Measurements from ENCODE around the gene GRM8.

GRCh38 chr7:126495001-126495400 lies 757.7 kb downstream of the GRM8 start:
- no peak for TF ChIP-seq JUN (IDR thresholded peaks at IDR 0.05; ENCODE audit: borderline replicate concordance, low read depth, low read length)
- no peak for TF ChIP-seq JUN (CRISPR knock-in tag; IDR thresholded peaks at IDR 0.05; ENCODE audit: borderline replicate concordance)
- no peak for TF ChIP-seq PCBP1 (IDR thresholded peaks at IDR 0.05; ENCODE audit: low read depth, low read length, poor library complexity, severe bottlenecking)
- TF ChIP-seq ZFP30 (CRISPR knock-in tag; IDR thresholded peaks at IDR 0.05; ENCODE audit: borderline replicate concordance): no peak
- no peak for TF ChIP-seq ATF7 (IDR thresholded peaks at IDR 0.05)
- no peak for TF ChIP-seq ZBTB11 (CRISPR knock-in tag; IDR thresholded peaks at IDR 0.05)
- no peak for TF ChIP-seq MAFG (tag; conservative IDR thresholded peaks at IDR 0.05)
- TF ChIP-seq SRSF9 (IDR thresholded peaks at IDR 0.05; ENCODE audit: borderline replicate concordance, low read depth, low read length): no peak
- TF ChIP-seq FOSL1 (tag; conservative IDR thresholded peaks at IDR 0.05): no peak
- no peak for TF ChIP-seq ETS1 (conservative IDR thresholded peaks at IDR 0.05; ENCODE audit: control insufficient read depth, low read depth, low read length)
- TF ChIP-seq CTCF (IDR thresholded peaks at IDR 0.05 in 2 of 3, conservative IDR thresholded peaks at IDR 0.05 in 1 of 3; ENCODE audit: insufficient read depth in 2 of 3, low read depth in 1 of 3, low read length in 3 of 3): no peak
- no peak for TF ChIP-seq NFE2L1 (tag; IDR thresholded peaks at IDR 0.05; ENCODE audit: borderline replicate concordance, low read depth)

All from K562 (cell line).